ENCODE results near the gene SLC15A3. TPM values are rescaled to one million over a fixed set of nuclear protein-coding genes. Genes with fewer than 3 reads are reported as not detected.

The SLC15A3 gene
- total RNA-seq, 1 donor from 2014 or later = 20.8 TPM

GRCh38 chr11:60952742-60953170 is 780 bp upstream of the SLC15A3 start:
- DNase-seq (ENCODE audit: missing footprints) (no peak), ATAC-seq (peak; percentile 27)
- intact Hi-C loops (cut with DNase I) = loop anchor here (5.0 kb wide), 1 partner anchor 35 kb away; no protein-coding TSS in a partner anchor

DNA sequence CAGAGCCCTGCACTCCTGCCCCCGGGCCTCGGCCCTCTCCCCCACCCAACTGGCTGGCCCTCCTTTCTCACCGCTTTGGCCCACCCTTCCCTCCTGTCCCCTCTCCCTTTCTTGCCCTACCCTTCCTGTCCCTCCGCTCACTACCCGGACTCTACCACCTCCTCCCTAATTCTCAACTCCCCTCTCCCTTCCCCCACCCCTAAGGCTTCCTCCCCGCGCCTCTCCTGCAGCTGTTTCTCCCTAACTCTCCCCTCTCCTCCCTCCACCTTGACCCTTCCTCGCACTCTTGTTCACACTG is 421 bp downstream of the SLC15A3 start:
- DNase-seq (ENCODE audit: missing footprints) = no peak
- intact Hi-C loops (cut with DNase I) = loop anchor here (5.0 kb wide), 1 partner anchor 34 kb away; no protein-coding TSS in a partner anchor
- ATAC-seq = peak; percentile 18

- intact Hi-C loops (cut with DNase I) = loop anchor here (5.0 kb wide), 1 partner anchor 34 kb away; no protein-coding TSS in a partner anchor
- ATAC-seq (peak; percentile 3), DNase-seq (ENCODE audit: missing footprints) (no peak)
Measured at GRCh38 chr11:60950933-60951605, 907 bp downstream of the SLC15A3 start.

GRCh38 chr11:60950024-60950423 is 2.0 kb downstream of the SLC15A3 start:
- DNase-seq (ENCODE audit: missing footprints) = no peak

GRCh38 chr11:60948250-60948649 is 3.7 kb downstream of the SLC15A3 start:
- DNase-seq (ENCODE audit: missing footprints) (no peak), ATAC-seq (no peak)
- intact Hi-C loops (cut with DNase I) = no loop called here

More at GRCh38 chr11:60950024-60950423, 2.0 kb downstream of the SLC15A3 start:
- intact Hi-C loops (cut with DNase I) = loop anchor here (5.0 kb wide), 1 partner anchor 33 kb away; no protein-coding TSS in a partner anchor
- ATAC-seq = no peak

DNA sequence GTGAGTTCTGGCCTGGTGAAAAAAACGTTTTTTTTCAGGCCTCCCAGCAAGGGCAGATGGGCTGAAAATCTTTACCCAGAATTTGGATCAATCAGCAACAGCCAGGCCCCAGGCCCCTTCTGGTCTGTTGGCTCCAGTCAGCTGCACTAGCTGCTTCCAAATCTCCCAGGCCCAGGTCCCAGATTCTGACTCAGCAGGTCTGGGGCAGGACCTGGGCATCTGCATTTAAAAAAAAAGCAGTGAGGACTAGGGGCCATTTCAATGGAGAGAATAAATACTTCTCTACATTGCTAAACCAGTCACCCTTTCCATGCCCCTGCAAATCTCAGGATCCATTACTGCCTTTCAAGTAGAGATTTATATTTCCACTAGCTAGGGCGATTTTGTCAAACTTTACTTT is 4.3 kb downstream of the SLC15A3 start:
- ATAC-seq = no peak

DNA sequence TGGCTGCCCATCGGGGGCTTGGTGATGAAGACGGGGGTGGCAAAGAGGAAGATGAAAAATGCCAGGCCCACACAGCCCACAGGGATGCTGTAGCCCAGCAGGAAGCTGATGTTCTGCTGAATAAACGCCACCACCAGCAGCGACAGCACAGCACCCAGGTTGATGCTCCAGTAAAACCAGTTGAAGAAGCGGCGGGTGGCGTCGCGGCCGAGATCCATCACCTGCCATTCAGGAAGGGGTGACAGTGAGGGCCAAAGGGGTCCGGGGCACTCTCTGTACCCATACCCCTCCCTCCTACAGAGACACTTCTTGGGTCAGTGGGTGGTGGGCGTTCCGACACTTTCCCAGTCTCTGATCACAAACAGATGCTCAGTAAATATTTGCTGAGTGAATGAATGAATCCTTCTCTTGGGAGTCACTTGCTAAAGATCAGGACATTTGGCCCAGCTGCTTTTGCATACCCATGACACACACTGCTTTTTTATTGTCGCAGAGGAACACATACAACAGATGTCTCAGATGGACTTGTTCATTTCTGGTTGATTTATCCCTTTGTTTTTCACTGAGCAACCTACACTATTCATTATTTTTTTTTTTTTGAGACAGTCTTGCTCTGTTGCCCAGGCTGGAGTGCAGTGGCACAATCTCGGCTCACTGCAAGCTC is 5.2 kb downstream of the SLC15A3 start:
- intact Hi-C loops (cut with DNase I) = no loop called here
- DNase-seq (ENCODE audit: missing footprints) (no peak), ATAC-seq (no peak)

More for the DNA sequence above, 4.3 kb downstream of the SLC15A3 start:
- intact Hi-C loops (cut with DNase I) = no loop called here
- DNase-seq (ENCODE audit: missing footprints) = no peak

GRCh38 chr11:60945295-60945667 is 6.7 kb downstream of the SLC15A3 start:
- DNase-seq (ENCODE audit: missing footprints) (no peak), ATAC-seq (no peak)
- intact Hi-C loops (cut with DNase I) = no loop called here

GRCh38 chr11:60944490-60945294 is 7.3 kb downstream of the SLC15A3 start:
- intact Hi-C loops (cut with DNase I) = no loop called here
- ATAC-seq (no peak), DNase-seq (ENCODE audit: missing footprints) (no peak)

DNA sequence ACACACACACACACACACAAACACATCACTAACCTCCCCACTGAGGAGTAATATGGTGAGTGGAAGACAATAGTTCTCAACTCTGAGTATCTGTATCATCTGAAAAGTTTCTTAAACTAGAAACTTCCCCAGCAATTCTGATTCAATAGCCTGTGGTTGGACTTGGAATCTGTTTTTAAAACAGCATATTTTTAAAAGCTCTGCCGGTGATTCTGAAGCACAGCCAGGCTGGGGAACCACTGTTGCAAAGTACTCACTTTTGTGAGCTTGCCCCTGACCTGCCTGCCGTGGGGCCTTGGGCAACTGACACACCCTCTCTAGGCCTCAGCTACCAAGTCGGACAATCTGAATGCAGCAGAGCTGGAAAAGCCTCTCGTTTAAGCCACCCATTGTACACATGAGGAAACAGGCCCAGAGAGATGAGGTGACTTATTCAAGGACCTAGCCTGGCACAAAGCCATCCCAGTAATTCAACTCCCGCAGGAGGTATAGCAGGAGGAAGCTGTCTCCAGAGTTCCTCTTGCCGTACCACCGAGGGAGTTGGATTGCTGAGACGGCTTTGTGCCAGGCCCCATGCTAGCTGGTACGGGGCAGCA is 8.9 kb downstream of the SLC15A3 start:
- DNase-seq (ENCODE audit: missing footprints) = no peak
- intact Hi-C loops (cut with DNase I) = no loop called here
- ATAC-seq = no peak

GRCh38 chr11:60942219-60942618 is 9.8 kb downstream of the SLC15A3 start:
- ATAC-seq (peak; percentile 17), DNase-seq (ENCODE audit: missing footprints) (no peak)
- intact Hi-C loops (cut with DNase I) = no loop called here

GRCh38 chr11:60941371-60942119 is 10.4 kb downstream of the SLC15A3 start:
- intact Hi-C loops (cut with DNase I) = no loop called here
- ATAC-seq = no peak
- DNase-seq (ENCODE audit: missing footprints) = no peak

DNA sequence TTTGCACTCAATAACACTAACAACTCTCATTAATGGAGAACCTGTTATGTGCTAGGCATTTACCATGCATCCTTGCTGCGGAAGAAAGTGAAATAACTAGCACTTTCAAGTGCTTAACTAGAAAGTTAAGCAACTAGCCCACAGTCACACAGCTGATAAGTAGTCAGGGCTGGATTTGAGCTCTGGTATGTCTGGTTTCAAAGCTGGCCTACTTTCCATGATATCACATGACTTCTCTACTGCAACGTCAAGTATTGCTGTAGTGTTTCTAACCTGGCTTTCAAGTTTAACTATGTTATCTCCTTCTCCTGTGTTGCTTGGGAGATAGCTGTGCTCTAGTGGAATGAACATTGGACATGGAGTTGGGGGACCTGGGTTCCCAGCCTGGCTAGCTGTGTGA is 12.1 kb downstream of the SLC15A3 start:
- intact Hi-C loops (cut with DNase I) = no loop called here
- ATAC-seq (no peak), DNase-seq (ENCODE audit: missing footprints) (no peak)

- DNase-seq (ENCODE audit: missing footprints) (no peak), ATAC-seq (no peak)
- intact Hi-C loops (cut with DNase I) = no loop called here
Measured at GRCh38 chr11:60939301-60939700, 12.7 kb downstream of the SLC15A3 start.

DNA sequence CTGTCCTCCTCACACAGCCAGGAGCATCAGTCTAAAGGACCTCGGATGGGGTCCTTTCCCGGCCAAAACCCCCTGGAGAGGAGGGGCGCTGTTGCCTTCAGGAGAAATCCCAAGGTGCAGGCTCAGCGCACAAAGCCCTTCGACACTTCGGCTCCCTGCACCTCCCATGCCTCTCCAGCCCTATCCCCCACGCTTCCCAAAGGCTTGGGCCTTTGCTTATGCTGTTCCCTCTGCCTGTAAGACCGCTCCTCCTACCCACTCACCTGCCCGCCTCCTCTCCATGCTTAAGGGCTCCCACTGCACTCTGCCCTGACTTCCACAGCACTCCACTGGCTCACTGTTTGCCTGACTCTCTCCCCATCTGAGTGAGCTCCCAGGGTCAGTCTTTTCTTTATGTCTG is 13.5 kb downstream of the SLC15A3 start:
- DNase-seq (ENCODE audit: missing footprints) (peak; percentile 17), ATAC-seq (no peak)
- intact Hi-C loops (cut with DNase I) = no loop called here

DNA sequence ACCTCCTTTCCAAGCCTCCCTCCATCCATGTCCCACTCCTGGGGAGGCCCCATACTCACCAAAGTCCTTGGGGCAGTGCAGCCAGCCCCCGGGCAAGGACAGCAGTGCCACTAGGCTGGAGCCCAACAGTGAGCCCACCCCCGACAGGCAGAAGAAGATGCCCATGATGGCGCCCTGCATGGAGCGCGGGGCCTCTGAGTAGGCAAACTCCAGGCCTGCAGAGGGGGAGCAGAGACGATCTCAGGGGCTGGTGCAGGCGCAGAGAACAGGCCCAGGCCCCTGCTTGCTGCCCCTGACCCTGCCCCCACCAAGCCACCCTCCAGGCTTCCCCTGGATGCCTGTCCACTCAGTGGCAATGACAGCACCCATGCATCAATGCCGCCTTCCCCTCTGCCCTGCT is 14.2 kb downstream of the SLC15A3 start:
- DNase-seq (ENCODE audit: missing footprints) (peak; percentile 37), ATAC-seq (no peak)
- intact Hi-C loops (cut with DNase I) = no loop called here

DNA sequence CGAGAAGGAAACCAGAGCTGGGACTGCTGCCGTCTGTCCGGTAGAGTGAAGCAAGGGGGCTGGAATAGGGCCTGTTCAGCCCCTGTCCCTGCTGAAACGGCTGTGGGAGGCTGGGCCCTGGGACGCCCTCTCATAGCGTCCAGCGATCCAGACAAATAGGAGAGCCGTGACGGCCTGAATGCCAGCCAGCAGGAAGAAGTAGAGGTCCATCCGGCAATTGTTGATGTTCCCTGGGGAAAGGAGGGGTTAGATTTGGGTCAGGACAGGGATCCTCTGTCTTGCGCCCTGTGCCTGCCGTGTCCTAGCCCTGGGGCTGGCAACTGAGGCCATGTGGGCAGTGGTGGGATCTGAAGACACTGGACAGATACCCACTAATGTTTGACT is 14.8 kb downstream of the SLC15A3 start:
- DNase-seq (ENCODE audit: missing footprints) = peak; percentile 56
- intact Hi-C loops (cut with DNase I) = no loop called here

GRCh38 chr11:60936467-60937143 is 15.4 kb downstream of the SLC15A3 start:
- no peak for DNase-seq (ENCODE audit: missing footprints)
- ATAC-seq = no peak
- intact Hi-C loops (cut with DNase I) = no loop called here

More for the DNA sequence above, 14.8 kb downstream of the SLC15A3 start:
- ATAC-seq = peak; percentile 20
